ENCODE results near the gene PPP1R2B.
"Not testable (repeated sequence)": the region's sequence is repeated elsewhere in the genome, so short reads cannot be mapped to it uniquely, and the experiment has no call there.

Gene PPP1R2B

DNA sequence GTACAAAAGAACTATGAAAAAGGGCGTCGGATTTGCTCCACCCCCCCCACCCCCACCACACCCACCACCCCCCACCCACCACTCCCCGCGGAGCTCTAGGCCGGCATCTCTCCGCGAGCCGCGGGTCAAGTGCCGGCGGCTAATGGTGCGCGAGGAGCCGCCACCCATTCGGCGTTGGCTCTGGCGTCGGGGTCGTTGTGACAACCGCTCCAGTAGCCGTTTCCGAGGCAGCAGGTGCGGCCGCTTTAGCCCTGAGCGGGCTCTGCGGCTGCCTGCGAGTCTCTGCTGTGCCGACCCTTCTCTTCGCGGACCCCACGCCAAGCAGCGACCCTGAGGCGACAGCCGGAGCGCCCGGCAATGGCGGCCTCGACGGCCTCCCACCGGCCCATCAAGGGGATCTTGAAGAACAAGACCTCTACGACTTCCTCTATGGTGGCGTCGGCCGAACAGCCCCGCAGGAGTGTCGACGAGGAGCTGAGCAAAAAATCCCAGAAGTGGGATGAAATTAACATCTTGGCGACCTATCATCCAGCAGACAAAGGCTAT, at the start of gene PPP1R2B:
PPP1R2B (plus strand) TSS at position 90 of the 546 bp plus-strand sequence; CDS start at position 358, 268 bp downstream.
- DNase-seq (ENCODE audit: low read depth in 4 of 4, low spot score in 1 of 4) = no peak

DNA sequence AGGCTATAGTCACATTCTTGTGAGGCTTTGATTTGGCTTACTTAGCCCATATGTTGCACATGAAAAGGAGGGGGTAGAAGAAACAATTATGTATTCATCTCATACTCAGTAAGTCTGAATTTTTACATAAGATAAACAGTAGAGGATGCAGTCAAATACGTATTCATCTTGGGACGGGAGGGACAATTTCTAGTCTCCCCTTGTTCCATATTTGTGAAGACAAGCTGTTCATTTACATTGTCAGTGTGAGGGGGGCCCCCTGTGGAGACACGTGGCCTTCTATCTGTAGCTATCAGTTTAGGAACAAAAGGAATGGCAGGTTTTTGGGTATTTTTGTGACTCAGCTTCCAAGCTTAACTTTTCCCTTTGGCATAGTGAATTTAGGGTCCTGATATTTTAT, 49.2 kb upstream of the PPP1R2B start:
- no peak for DNase-seq (ENCODE audit: low read depth in 4 of 4, low spot score in 1 of 4)

DNA sequence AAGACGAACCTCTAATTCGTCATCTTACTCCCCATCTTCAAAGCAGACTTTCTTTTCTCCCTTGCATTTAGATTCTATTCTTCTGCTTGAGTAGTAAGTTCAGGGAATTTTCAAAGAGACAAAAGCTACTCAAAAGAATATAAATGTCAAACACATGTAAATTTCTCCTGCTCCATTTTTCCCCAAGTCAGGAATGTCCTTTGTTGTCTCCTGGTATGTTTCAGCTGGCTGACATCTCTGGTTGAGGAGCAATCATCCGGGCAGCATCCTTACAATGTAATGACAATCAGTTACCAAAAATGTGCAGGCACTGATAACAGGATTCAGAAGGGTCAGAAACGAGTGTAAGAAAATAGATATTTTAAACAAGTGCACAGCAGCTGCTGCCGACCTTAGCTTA, 47.6 kb upstream of the PPP1R2B start:
- DNase-seq (ENCODE audit: low read depth in 4 of 4, low spot score in 1 of 4) = no peak

DNA sequence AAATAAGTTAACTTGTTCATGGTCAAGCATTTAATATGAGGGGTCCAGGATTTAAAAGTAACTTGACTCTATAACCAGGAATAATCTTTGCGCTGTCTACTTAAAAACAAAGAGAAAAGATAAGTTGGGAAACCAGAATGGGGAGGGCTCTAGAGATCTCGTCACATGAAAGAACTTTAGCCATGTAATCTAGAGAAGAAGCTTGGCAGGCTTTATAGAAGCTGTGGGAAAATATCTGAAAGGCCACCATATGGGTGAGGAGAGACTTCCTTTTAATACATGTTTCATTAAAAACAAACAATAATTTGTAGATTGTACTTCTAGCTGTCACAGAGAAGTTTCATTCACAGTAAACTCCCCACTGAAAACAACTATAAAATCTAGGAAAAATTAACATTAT, 46.7 kb upstream of the PPP1R2B start:
- DNase-seq (ENCODE audit: low read depth in 4 of 4, low spot score in 1 of 4) = no peak

DNA sequence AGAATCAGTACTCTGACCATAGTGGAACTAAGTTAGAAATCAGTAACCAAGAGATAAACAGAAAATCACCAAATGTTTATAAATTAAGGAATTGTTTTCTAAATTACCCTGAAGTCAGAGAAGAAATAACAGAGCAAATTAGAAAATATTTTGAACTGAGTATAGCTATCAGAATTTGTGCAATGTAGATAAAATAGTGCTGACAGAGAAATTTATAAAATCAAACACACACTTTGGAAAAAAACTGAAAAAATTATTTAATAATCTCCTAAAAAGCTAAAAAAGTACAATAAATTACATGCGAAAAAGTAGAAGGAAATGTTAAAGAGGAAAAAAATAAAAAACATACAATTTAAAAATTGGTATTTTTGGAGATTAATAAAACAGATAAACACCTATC, 37.1 kb upstream of the PPP1R2B start:
- DNase-seq (ENCODE audit: low read depth in 4 of 4, low spot score in 1 of 4) = no peak

DNA sequence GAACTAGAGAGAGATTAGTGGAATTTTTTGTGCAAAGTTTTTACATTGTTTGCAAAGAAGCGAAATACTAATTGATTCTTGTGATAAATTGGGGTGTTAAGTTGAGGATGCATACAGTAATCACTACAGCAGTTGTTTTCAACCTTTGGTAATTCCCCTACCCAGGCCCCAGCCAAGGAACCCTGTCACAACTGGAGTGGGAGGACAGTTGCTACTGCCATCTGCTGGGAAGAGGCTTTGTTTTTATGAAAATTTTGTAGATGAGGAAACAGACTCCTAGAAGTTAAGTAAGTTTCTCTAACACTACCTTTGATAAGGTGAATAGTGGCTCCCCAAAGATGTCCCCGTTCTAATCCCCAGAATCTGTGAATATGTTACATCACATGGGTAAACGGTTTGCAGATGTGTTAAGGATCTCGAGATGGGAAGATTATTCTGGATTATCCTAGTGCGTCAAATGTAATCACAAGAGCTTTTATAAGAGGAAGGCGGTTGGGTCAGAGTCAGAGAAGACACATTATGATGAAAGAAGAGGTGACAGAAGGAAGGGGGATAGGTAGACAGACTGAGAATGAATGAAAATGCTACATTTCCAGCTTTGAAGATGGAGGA, 34.0 kb upstream of the PPP1R2B start:
- DNase-seq (ENCODE audit: low read depth in 4 of 4, low spot score in 1 of 4) = peak in 1 of 4 experiments; percentile 9

DNA sequence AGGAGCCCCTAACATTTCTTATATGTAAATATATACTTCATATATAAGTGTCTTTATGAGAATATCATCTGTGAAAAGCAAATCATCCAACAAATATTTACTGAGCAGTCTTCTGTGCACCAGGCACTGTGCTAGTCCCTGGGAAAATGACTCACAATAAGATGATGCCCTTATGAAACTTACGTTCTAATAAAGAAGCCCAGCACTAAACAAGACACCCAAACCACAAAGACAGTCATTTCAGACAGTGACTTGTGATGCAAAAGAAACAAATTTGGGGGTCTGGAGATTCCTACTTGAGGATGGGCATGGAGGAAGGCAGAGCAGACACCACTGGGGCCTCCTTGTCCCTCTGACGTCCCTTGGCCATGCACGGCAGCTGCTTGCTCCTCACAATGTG, 30.6 kb upstream of the PPP1R2B start:
- DNase-seq (ENCODE audit: low read depth in 4 of 4, low spot score in 1 of 4) = no peak

DNA sequence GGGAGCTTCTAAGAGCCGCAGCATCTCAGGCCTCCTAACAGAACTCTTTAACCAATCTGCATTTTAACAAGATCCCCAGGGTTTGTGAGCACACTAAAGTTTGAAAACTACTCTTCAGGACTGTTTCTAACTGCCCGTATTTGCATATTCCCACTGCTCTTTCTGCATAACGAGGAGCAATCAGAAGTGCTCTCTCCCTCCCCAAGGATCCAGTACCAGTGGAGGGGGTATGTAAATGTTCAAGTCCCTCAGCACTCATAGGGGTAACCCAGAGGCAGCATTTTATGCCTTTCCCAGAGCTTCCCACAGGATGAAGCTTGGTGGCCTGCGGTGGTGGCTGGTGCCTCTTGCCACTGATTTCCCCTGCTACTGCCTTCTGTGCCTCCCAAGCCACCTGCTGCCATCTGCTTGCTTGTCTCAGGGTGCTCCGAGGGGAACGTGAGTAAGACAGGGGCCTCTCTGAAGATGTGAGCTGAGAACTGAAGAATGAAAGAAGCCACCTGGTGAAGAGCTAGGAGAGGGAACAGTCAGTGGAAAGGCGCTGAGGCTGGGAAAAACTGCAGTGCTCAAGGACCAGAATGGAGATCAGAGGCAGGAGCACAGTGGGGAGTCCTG, 30.0 kb upstream of the PPP1R2B start:
- DNase-seq (ENCODE audit: low read depth in 4 of 4, low spot score in 1 of 4) = no peak

DNA sequence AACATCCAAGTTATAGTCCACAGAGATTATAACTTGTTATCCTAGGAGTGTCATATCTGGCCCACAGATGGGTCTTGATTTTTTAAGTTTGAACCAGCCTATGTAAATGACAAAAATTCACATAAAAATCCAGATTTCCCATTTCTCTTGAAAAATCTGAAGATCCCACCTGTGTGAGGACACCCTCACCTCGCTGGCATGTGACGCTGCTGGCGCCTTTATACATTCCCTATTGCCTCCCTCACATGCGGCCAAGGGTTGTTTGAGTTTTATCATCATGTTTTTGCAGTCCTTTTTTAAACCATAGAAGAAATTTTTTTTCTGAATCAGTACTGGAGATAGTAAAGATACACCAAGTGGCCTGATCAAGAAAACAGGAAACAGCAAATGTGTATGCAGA, 25.9 kb upstream of the PPP1R2B start:
- DNase-seq (ENCODE audit: low read depth in 4 of 4, low spot score in 1 of 4) = no peak

DNA sequence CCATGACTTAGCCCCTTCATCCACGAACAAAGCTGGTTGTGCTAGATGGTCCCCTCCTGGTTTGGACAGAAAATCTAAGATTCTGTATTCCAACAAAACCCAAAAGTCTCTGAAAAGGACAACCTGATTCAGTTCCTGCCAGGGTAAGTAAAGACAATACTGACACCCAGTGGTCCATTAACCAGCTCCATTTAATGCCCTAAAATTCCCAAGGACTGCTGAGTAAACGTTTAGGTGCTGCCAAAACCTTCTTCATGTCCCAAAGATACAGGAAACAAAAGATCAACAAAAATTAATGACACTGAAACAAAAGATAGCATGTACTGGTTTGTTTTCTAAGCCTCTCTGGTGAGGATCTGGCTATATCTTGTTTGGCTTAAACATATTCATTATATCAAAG, 25.3 kb upstream of the PPP1R2B start:
- DNase-seq (ENCODE audit: low read depth in 4 of 4, low spot score in 1 of 4) = no peak

DNA sequence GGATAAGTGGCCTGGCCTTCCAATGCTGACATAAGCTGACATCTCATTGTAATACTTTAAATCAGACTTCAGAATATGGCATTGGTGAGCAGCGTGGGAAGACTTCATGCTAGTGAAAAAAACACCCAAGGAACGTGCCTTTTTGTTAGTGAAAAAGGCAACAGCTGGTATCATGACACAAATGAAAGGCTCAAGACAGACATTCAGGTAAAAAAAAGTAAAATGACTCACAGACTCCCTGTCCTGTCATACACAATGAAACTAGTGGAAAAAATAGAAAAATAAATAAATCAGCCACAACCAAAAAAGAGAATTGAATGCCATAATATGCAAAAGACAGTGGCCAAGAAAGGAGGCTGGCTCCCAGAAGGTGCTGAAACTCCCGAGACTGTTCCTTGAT, 24.4 kb upstream of the PPP1R2B start:
- no peak for DNase-seq (ENCODE audit: low read depth in 4 of 4, low spot score in 1 of 4)

DNA sequence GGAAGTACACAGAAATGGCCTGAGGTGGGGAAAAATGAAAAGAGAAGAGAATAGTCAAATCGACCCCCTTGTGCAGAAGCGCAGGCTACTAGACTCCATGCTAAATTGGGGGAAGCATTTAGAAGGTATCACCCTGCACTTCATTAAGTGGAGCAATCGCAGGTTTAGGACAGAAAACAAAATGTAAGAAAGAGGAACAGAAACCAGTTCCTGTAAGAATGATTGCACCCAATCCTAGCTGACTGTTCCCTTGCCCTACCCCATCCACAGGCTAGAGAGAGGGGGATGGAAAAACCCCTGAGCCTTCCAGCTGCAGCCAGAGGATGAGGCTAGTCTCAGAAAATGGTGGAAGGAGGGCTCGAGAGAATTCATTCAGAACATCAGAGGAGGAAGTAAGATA, 23.9 kb upstream of the PPP1R2B start:
- no peak for DNase-seq (ENCODE audit: low read depth in 4 of 4, low spot score in 1 of 4)

DNA sequence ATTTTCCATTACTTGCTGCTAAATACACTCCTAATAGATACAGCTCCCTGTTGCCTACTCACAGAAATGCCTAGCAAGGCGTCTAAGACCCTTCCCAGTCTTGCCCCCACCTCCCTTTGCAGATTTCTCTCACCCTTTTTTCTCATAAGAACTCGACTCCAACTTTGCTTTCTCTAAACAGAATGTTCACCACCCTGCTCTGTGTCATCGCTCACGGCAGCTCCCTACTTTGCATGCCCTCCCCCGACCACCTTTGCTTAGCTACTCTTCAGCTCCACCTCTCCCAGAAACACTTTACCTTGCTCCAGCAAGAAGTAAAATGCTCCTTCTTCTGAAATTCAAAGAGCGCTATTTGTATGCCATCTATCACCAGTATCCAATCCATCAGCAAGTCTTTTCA, 15.2 kb upstream of the PPP1R2B start:
- no peak for DNase-seq (ENCODE audit: low read depth in 4 of 4, low spot score in 1 of 4)

DNA sequence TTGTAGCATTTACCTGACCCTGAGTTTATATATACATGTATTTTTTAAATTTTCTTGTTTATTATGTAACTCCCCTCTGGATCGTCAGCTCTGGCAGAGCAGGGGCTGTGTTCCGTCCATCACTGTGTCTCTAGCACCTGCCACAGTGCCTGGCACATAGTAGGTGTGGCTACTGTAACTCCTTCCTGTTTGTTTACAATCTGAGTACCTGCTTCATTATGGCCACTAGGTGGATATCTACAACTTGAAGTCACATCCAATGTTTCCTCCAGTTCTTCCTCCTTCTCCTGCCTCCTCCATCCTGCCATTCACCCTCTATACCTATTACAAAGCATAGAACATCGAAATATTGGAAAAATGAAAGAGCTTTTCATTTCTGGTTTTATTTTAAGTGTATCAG, 14.2 kb upstream of the PPP1R2B start:
- DNase-seq (ENCODE audit: low read depth in 4 of 4, low spot score in 1 of 4) = no peak

DNA sequence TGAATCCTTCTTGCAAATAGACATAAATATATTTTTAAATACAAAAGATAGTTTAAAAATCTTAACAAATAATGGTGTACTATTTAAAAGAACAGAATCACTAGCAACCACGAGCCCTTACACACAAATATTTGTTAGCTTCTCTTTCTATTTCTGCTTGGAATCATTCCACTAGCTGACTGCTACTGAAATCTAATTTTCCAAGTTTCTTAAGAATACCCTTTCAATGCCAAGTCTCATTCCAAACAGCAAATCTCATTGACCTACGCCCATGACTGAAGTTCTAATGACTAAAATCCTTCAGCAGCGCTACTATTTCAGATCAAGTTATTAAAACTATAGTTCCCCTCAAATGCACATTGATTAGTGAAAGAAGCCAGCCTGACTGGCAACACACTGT, 13.2 kb upstream of the PPP1R2B start:
- DNase-seq (ENCODE audit: low read depth in 4 of 4, low spot score in 1 of 4) = no peak

DNA sequence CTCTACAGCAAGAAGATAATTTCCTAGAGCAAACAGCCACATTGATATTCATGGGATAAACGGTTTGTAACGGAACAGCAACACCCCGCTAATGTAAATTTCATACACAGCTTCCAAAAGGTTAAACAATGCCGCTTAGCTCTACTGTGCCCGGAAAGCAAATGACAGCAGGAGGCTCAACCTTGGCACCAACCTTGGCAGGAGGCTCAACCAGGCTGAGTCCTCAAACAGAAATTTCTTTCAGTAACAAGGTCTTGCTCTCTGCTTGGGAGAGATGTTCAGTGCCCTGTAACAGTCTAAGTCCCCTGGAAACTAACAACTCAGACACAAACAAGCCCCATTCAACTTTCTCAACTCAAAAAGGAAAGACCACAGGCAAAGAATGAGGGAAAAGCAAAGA, 11.1 kb upstream of the PPP1R2B start:
- no peak for DNase-seq (ENCODE audit: low read depth in 4 of 4, low spot score in 1 of 4)

DNA sequence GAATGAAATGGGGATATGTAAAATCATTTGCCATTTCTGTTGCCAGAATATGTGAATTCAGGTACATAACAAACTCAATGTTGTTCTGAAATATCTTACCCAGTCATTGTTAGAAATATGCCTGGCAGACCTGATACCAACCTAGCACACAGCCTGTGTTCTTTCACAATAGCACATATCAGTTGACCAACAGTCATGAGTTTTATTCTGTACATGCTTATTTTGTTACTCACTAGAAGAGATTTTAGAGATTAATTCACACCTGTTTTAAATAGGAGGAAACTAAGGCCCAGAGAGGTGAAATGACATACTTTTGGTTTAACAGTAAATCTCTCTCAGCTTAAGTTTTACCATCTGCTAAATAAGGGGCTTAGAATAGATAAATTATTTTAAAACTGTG, 8.4 kb upstream of the PPP1R2B start:
- DNase-seq (ENCODE audit: low read depth in 4 of 4, low spot score in 1 of 4) = no peak

DNA sequence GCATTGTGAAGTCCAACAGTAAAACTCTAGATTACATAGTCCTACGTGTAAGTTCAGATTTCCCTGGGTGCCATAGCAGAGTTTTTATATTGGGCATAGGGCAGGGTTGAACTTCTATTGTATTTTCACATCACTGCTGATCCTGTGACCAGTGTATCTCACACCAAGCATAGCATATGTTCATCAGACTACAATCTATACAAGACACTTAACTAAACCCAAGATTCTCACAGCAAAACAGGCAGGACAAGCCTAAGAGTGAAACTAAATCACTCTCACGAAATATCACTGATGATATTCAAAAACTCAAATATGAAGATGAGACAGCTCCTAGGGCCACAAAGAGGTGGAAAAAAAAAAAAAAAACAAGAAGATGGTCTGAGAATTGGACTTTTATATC, 3.2 kb upstream of the PPP1R2B start:
- no peak for DNase-seq (ENCODE audit: low read depth in 4 of 4, low spot score in 1 of 4)

DNA sequence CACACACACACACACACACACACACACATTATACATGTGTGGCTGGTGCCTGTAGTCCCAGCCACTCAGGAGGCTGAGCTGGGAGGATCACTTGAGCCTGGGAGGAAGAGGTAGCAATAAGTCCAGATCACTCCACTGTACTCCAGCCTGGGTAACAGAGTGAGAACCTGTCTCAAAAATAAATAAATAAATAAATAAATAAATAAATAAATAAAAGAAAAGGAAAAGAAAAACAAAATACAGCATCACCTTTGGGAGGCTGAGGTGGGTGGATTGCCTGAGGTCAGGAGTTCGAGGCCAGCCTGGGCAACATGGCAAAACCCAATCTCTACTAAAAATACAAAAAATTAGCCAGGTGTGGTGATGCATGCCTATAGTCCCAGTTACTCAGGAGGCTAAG, 1.6 kb upstream of the PPP1R2B start:
- not testable (repeated sequence) for DNase-seq (ENCODE audit: low read depth in 4 of 4, low spot score in 1 of 4)

DNA sequence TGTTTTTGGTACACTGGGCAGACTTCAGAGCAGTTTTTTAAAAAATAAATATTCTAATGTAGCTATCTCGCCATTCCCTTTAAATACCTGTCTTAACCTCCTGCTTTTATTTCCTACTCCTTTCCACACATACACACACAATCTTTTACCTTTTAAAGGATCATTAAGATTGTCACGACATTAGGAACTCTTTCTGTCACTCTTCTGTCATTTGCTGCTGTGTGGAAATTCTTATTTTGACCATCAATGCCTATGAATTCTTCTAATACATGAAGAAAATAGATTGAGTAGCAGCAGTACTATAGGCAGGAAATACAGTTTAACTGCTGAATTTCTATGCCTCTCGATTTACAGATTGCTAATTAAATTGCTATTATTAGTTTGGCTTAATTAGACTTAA, 1.8 kb downstream of the PPP1R2B start:
- DNase-seq (ENCODE audit: low read depth in 4 of 4, low spot score in 1 of 4) = no peak

DNA sequence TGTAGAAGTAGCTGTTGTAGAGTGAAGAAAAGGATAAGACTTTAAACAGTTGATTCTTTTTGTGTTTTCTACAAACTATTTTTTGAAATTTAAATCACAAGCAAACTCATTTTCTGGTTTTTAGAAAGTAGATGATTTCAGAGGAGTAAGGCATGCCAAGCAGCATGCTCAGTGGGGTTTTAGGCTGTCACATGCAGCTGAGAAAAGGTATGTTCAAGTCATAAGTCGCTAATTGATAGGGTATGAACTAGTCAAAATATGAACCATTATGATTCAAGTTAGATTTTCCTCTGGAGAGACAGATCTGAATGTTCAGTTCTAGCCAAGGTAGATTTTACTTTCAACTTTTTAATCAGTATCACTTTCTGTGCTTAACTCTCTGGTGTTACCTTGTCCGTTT, 3.0 kb downstream of the PPP1R2B start:
- DNase-seq (ENCODE audit: low read depth in 4 of 4, low spot score in 1 of 4) = not testable (repeated sequence)

DNA sequence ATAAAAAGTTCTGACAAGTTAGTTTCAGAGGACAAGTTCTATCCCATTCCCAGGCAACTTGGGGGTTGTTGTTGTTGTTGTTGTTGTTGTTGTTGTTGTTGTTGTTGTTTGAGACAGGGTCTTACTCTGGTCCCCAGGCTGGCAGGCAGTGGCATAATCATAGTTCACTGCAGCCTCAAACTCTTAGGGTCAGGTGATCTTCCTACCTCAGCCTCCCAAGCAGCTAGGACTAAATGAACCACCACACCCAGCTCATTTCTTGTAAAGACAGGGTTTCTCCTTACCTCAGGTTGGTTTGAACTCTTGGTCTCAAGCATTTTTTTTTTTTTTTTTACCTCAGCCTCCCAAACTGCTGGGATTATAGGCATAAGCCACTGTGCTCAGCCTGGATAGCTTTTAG, 15.3 kb downstream of the PPP1R2B start:
- DNase-seq (ENCODE audit: low read depth in 4 of 4, low spot score in 1 of 4) = no peak

DNA sequence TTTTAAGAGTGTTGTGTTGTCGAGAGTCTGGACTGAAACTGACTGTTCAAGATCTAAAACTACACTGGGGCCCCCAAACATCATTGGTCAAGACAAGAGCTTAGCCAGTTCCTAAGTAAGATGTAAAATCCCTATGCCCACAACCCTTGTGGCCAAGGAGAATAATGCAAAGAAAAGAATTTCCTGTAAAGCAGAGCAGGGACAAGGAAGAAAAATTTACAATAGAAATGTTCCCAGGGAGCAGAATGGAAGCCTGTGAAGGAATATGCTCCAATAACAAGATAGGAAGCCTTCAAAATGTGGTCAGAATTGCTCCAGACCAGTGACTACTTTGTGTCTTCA, 20.4 kb downstream of the PPP1R2B start:
- no peak for DNase-seq (ENCODE audit: low read depth in 4 of 4, low spot score in 1 of 4)

Data from stimulated activated CD4-positive, alpha-beta T cell treated with anti-CD3 and anti-CD28 coated beads, Interleukin-1b, Interleukin-23, amount 100 ng/mL, for 24 hours (primary cell).